BE2C (cell line): Measurements from ENCODE around the gene NEBL.
A peak's percentile ranks its signal among the peaks of the same experiment; 100 is the strongest.

Experiments used
- DNase-seq: peaks from one replicate; pipeline ENCODE4 v3.0.0-alpha.2; 2020
- H3K27me3 ChIP-seq: fragments of 250-450 bp; sonication (Bioruptor Pico); 2 replicates; pipeline ENCODE4 v1.5.1; 2020; ENCODE audit warnings: mild to moderate bottlenecking
- H3K36me3 ChIP-seq: fragments of 250-450 bp; sonication (Bioruptor Pico); 2 replicates; pipeline ENCODE4 v1.5.1; 2020; ENCODE audit warnings: mild to moderate bottlenecking
- H3K4me1 ChIP-seq: fragments of 250-450 bp; sonication (Bioruptor Pico); 2 replicates; pipeline ENCODE4 v1.5.1; 2020
- H3K4me3 ChIP-seq: 2 replicates; pipeline ENCODE4 v1.5.1; 2011; ENCODE audit warnings: low read depth, low read length
- H3K9me3 ChIP-seq: fragments of 250-450 bp; sonication (Bioruptor Pico); 2 replicates; pipeline ENCODE4 v1.5.1; 2020
- TF ChIP-seq, protein P1 (sequence below): IDR thresholded peaks from 2 replicates; pipeline ENCODE4 v1.5.1; 2012; ENCODE audit warnings: mild to moderate bottlenecking, low read depth, low read length

The NEBL gene

GRCh38 chr10:20778008-20778757, 118.9 kb downstream of the NEBL start:
- Histone ChIP-seq H3K27me3 (no peaks in the 10 kb centered on the region), H3K9me3 (no peaks in the 10 kb centered on the region), H3K36me3 (no peaks in the 10 kb centered on the region), H3K4me3 (no peak overlapping the region), H3K4me1 (no peaks in the 10 kb centered on the region)
- TF ChIP-seq, protein P1, sequence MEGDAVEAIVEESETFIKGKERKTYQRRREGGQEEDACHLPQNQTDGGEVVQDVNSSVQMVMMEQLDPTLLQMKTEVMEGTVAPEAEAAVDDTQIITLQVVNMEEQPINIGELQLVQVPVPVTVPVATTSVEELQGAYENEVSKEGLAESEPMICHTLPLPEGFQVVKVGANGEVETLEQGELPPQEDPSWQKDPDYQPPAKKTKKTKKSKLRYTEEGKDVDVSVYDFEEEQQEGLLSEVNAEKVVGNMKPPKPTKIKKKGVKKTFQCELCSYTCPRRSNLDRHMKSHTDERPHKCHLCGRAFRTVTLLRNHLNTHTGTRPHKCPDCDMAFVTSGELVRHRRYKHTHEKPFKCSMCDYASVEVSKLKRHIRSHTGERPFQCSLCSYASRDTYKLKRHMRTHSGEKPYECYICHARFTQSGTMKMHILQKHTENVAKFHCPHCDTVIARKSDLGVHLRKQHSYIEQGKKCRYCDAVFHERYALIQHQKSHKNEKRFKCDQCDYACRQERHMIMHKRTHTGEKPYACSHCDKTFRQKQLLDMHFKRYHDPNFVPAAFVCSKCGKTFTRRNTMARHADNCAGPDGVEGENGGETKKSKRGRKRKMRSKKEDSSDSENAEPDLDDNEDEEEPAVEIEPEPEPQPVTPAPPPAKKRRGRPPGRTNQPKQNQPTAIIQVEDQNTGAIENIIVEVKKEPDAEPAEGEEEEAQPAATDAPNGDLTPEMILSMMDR = no peak
- DNase-seq = no peak

- TF ChIP-seq, protein P1 = no peak
- Histone ChIP-seq H3K36me3 (no peaks in the 10 kb centered on the region), H3K4me3 (no peak overlapping the region), H3K4me1 (no peaks in the 10 kb centered on the region), H3K27me3 (no peaks in the 10 kb centered on the region), H3K9me3 (no peaks in the 10 kb centered on the region)
- DNase-seq = no peak
Observed at GRCh38 chr10:20776384-20777118, 120.6 kb downstream of the NEBL start.

- Histone ChIP-seq H3K4me3 (no peak overlapping the region), H3K36me3 (no peaks in the 10 kb centered on the region), H3K27me3 (no peaks in the 10 kb centered on the region), H3K9me3 (no peaks in the 10 kb centered on the region), H3K4me1 (0 out of 2 replicates have a peak, but pooled peaks cover 4% of the 10 kb centered on the region)
- TF ChIP-seq, protein P1 = no peak
- DNase-seq = no peak
Observed at GRCh38 chr10:20771051-20771450, 126.1 kb downstream of the NEBL start.

DNA sequence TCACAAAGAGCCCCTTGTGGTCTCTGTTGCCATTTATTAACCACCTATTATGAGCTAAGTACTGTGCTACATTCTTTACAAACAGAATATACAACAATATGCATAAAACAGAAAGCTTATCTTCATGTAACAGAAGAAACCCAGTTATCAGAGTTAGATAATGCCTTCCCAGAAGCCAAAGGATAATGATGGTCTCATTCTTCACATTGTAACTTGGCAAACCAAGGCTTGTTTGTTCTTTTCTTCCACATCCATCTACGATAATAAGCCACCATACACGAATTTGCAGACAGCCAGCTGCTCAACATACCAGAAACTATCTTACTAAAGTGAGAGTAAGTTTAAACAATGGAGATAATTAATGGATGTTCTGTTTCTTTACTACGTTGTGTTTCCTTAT, 127.6 kb downstream of the NEBL start:
- Histone ChIP-seq H3K27me3 (no peaks in the 10 kb centered on the region), H3K9me3 (no peaks in the 10 kb centered on the region), H3K4me1 (0 out of 2 replicates have a peak, but pooled peaks cover 4% of the 10 kb centered on the region), H3K4me3 (no peak overlapping the region), H3K36me3 (no peaks in the 10 kb centered on the region)
- DNase-seq = no peak
- TF ChIP-seq, protein P1 = no peak

DNA sequence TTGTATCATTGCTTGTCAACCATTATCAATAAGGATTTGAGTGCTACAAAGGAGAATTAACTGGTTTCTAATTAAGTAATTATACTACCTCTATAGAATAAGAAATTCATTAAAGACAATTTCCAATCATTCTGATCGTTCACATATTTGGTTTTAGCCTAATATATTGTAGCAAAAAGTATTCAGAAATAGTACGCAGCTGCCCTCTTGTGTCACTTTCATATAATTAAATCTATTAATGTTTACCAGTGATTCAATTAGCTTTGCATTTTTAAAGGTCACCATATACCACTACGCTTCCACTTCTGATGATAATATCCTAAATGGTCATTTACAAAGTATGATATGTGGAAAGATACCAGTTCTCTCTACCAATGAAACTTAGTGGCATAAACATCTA, 128.3 kb downstream of the NEBL start:
- Histone ChIP-seq H3K4me3 (no peak overlapping the region), H3K36me3 (no peaks in the 10 kb centered on the region), H3K4me1 (0 out of 2 replicates have a peak, but pooled peaks cover 4% of the 10 kb centered on the region), H3K9me3 (no peaks in the 10 kb centered on the region), H3K27me3 (no peaks in the 10 kb centered on the region)
- no peak for DNase-seq
- TF ChIP-seq, protein P1 = peak; percentile 38

- no peaks in the 10 kb centered on the region for H3K36me3 ChIP-seq
- H3K9me3 ChIP-seq = no peaks in the 10 kb centered on the region
- no peaks in the 10 kb centered on the region for H3K27me3 ChIP-seq
- no peak overlapping the region for H3K4me3 ChIP-seq
- TF ChIP-seq, protein P1 = no peak
- 0 out of 2 replicates have a peak, but pooled peaks cover 4% of the 10 kb centered on the region for H3K4me1 ChIP-seq
- DNase-seq = no peak
Observed at GRCh38 chr10:20767028-20767427, 130.1 kb downstream of the NEBL start.
